NOMO-1 treated with DMSO at 0.1 percent for 48 hours (cell line): Measurements from ENCODE around the gene BIRC2.

Experiments
- DNase-seq: peaks from one replicate; lab custom pipeline; 2025; ENCODE audit not compliant: unreplicated experiment; lab: John Stamatoyannopoulos, UW

Gene BIRC2

GRCh38 chr11:102399189-102399588 is 52.2 kb downstream of the BIRC2 start:
- no peak for DNase-seq

GRCh38 chr11:102400603-102401002 is 53.6 kb downstream of the BIRC2 start:
- DNase-seq, result no peak

- DNase-seq, result no peak
These were observed 54.9 kb downstream of the BIRC2 start for GRCh38 chr11:102401905-102402304.

GRCh38 chr11:102402548-102402947 is 55.5 kb downstream of the BIRC2 start:
- DNase-seq, result no peak

- DNase-seq, result no peak
These were observed 58.5 kb downstream of the BIRC2 start for GRCh38 chr11:102405501-102405900.

- no peak for DNase-seq
These were observed 59.1 kb downstream of the BIRC2 start for GRCh38 chr11:102406099-102406498.

GRCh38 chr11:102407901-102408300 is 60.9 kb downstream of the BIRC2 start:
- DNase-seq, result no peak

- no peak for DNase-seq
These were observed 61.3 kb downstream of the BIRC2 start for GRCh38 chr11:102408339-102408738.

- DNase-seq, result no peak
These were observed 63.4 kb downstream of the BIRC2 start for GRCh38 chr11:102410382-102410784.

GRCh38 chr11:102411142-102411541 is 64.1 kb downstream of the BIRC2 start:
- no peak for DNase-seq

- no peak for DNase-seq
These were observed 66.5 kb downstream of the BIRC2 start for GRCh38 chr11:102413497-102413896.

GRCh38 chr11:102414559-102414958 is 67.5 kb downstream of the BIRC2 start:
- DNase-seq, result no peak

GRCh38 chr11:102415304-102415916 is 68.4 kb downstream of the BIRC2 start:
- DNase-seq, result no peak

GRCh38 chr11:102416976-102417375 is 70.0 kb downstream of the BIRC2 start:
- DNase-seq, result no peak

- DNase-seq, result no peak
These were observed 72.2 kb downstream of the BIRC2 start for GRCh38 chr11:102419181-102419580.

- no peak for DNase-seq
These were observed 73.5 kb downstream of the BIRC2 start for GRCh38 chr11:102420547-102420946.

GRCh38 chr11:102421261-102421660 is 74.2 kb downstream of the BIRC2 start:
- no peak for DNase-seq

- no peak for DNase-seq
These were observed 76.1 kb downstream of the BIRC2 start for GRCh38 chr11:102422817-102423712.

- DNase-seq, result no peak
These were observed 76.9 kb downstream of the BIRC2 start for GRCh38 chr11:102423936-102424335.

- DNase-seq, result no peak
These were observed 79.0 kb downstream of the BIRC2 start for GRCh38 chr11:102426000-102426399.

GRCh38 chr11:102426570-102426969 is 79.6 kb downstream of the BIRC2 start:
- DNase-seq, result no peak

- peak; percentile 15 for DNase-seq
These were observed 80.1 kb downstream of the BIRC2 start for GRCh38 chr11:102427068-102427467.
